HepG2 (cell line): Measurements from ENCODE around the gene KISS1R. TPM values are rescaled to one million over a fixed set of nuclear protein-coding genes. Genes with fewer than 3 reads are reported as not detected.
A peak's percentile ranks its signal among the peaks of the same experiment; 100 is the strongest.

Source experiments
- ATF1 ChIP-seq: IDR thresholded peaks from 2 replicates; pipeline ENCODE4 v1.6.1; 2016; ENCODE audit warnings: mild to moderate bottlenecking, control low read depth
- EEA1 ChIP-seq: sonication (generic); formaldehyde crosslinking; IDR thresholded peaks from 2 replicates; pipeline ENCODE4 v1.5.1; 2020; ENCODE audit warnings: mild to moderate bottlenecking, missing genetic modification reagents, borderline replicate concordance
- GATAD2A ChIP-seq: IDR thresholded peaks from 2 replicates; pipeline ENCODE4 v1.6.1; 2016
- HOXA3 ChIP-seq: sonication (generic); formaldehyde crosslinking; IDR thresholded peaks from 2 replicates; pipeline ENCODE4 v1.5.0; 2020; ENCODE audit warnings: missing genetic modification reagents
- IRF1 ChIP-seq: sonication (generic); formaldehyde crosslinking; IDR thresholded peaks from 2 replicates; pipeline ENCODE4 v1.4.0; 2020; ENCODE audit warnings: low read depth, mild to moderate bottlenecking, missing genetic modification reagents
- KAT2B ChIP-seq: fragments of 150-350 bp; IDR thresholded peaks from 2 replicates; pipeline ENCODE4 v1.6.1; 2014; ENCODE audit warnings: low read depth, low read length, borderline replicate concordance
- NCOA5 ChIP-seq: sonication (generic); formaldehyde crosslinking; IDR thresholded peaks from 2 replicates; pipeline ENCODE4 v1.4.0; 2020; ENCODE audit warnings: missing genetic modification reagents
- NFYB ChIP-seq: sonication (generic); formaldehyde crosslinking; IDR thresholded peaks from 2 replicates; pipeline ENCODE4 v1.4.0; 2020; ENCODE audit warnings: missing genetic modification reagents
- PRPF4 ChIP-seq: fragments of 200-400 bp; formaldehyde crosslinking; IDR thresholded peaks from 2 replicates; pipeline ENCODE4 v1.6.1; 2016; ENCODE audit warnings: low read length, low read depth; ENCODE audit not compliant: poor library complexity, severe bottlenecking
- SPEN ChIP-seq: sonication (generic); formaldehyde crosslinking; IDR thresholded peaks from 2 replicates; pipeline ENCODE4 v1.5.1; 2020; ENCODE audit warnings: low read depth, mild to moderate bottlenecking, missing genetic modification reagents
- ZBTB38 ChIP-seq: sonication (generic); formaldehyde crosslinking; IDR thresholded peaks from 2 replicates; pipeline ENCODE4 v1.5.1; 2020; ENCODE audit warnings: mild to moderate bottlenecking, missing genetic modification reagents
- ZHX1 ChIP-seq: sonication (generic); formaldehyde crosslinking; IDR thresholded peaks from 2 replicates; pipeline ENCODE4 v1.8.1; 2022; ENCODE audit warnings: low read depth, mild to moderate bottlenecking, missing genetic modification reagents
- ZMYM3 ChIP-seq: sonication (generic); formaldehyde crosslinking; IDR thresholded peaks from 2 replicates; pipeline ENCODE4 v1.5.1; 2020; ENCODE audit warnings: mild to moderate bottlenecking, missing genetic modification reagents
- ZNF121 ChIP-seq: sonication (generic); formaldehyde crosslinking; IDR thresholded peaks from 2 replicates; pipeline ENCODE4 v1.5.0; 2020; ENCODE audit warnings: mild to moderate bottlenecking, missing genetic modification reagents
- ZNF180 ChIP-seq: sonication (generic); formaldehyde crosslinking; IDR thresholded peaks from 2 replicates; pipeline ENCODE4 v1.4.0; 2020; ENCODE audit warnings: low read depth, missing genetic modification reagents, borderline replicate concordance
- ZNF576 ChIP-seq: sonication (generic); formaldehyde crosslinking; IDR thresholded peaks from 2 replicates; pipeline ENCODE4 v1.4.0; 2020; ENCODE audit warnings: mild to moderate bottlenecking, missing genetic modification reagents
- ZNF75D ChIP-seq: sonication (generic); formaldehyde crosslinking; IDR thresholded peaks from 2 replicates; pipeline ENCODE4 v1.8.1; 2023; ENCODE audit warnings: missing genetic modification reagents, mild to moderate bottlenecking, borderline replicate concordance
- ZNF790 ChIP-seq: sonication (generic); formaldehyde crosslinking; IDR thresholded peaks from 2 replicates; pipeline ENCODE4 v1.8.0; 2022; ENCODE audit warnings: missing genetic modification reagents, mild to moderate bottlenecking, borderline replicate concordance
- ZSCAN12 ChIP-seq: sonication (generic); formaldehyde crosslinking; IDR thresholded peaks from 2 replicates; pipeline ENCODE4 v1.9.0; 2021; ENCODE audit warnings: mild to moderate bottlenecking, missing genetic modification reagents
- polyA plus RNA-seq, 8 experiments: library from polyadenylated mRNA; depleted of rRNA in 3 of 8; stranded (reverse) in 7 of 8; unstranded in 1 of 8; fragments of >200 nt; fragmentation: Illumina TruSeq in 4 of 8; extraction: Trizol in 4 of 8; gene quantifications; 2 replicates each; pipeline versions ENCODE4 v1.2.1 to v1.2.3, GENCODE V29; 2011 to 2016; ENCODE audit warnings: low read depth in 4 of 8, missing spikeins in 1 of 8, mixed read lengths in 1 of 8; ENCODE audit not compliant: insufficient read depth in 1 of 8
- total RNA-seq, 5 experiments: library from RNA; depleted of rRNA; stranded (reverse); fragments of >200 nt; fragmentation: Illumina TruSeq; extraction: Trizol; gene quantifications; 2 replicates each; pipeline ENCODE4 v1.2.3, GENCODE V29; 2016; ENCODE audit warnings: low read depth in 1 of 5
- TF ChIP-seq, protein P1 (sequence below): sonication (generic); IDR thresholded peaks from 2 replicates; pipeline ENCODE4 v1.6.1; 2016; ENCODE audit warnings: low read depth, borderline replicate concordance
- TF ChIP-seq, protein P2 (sequence below): sonication (generic); formaldehyde crosslinking; IDR thresholded peaks from 2 replicates; pipeline ENCODE4 v1.5.0; 2020; ENCODE audit warnings: mild to moderate bottlenecking, missing genetic modification reagents

The KISS1R gene
- total and polyA plus RNA-seq, 2 of the 13 experiments (the other 11 are each of a cell fraction or from before 2014, with no cell fraction given): 1.1 to 10.2 TPM

GRCh38 chr19:958967-959855 is 42.1 kb downstream of the KISS1R start (continued):
- no peak for TF ChIP-seq NCOA5
- TF ChIP-seq NFYB (CRISPR knock-in tag): no peak
- no peak for TF ChIP-seq ZNF180
- TF ChIP-seq ZNF576 (CRISPR knock-in tag): no peak
- peak; percentile 96 for TF ChIP-seq ZBTB38 (CRISPR knock-in tag)
- TF ChIP-seq ATF1: no peak
- TF ChIP-seq, protein P1, sequence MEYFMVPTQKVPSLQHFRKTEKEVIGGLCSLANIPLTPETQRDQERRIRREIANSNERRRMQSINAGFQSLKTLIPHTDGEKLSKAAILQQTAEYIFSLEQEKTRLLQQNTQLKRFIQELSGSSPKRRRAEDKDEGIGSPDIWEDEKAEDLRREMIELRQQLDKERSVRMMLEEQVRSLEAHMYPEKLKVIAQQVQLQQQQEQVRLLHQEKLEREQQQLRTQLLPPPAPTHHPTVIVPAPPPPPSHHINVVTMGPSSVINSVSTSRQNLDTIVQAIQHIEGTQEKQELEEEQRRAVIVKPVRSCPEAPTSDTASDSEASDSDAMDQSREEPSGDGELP: no peak
- no peak for TF ChIP-seq IRF1 (CRISPR knock-in tag)
- peak; percentile 76 for TF ChIP-seq GATAD2A (CRISPR knock-in tag)
- 0 out of 2 replicates have a peak, but pooled peaks have one; percentile 37 for TF ChIP-seq ZNF790 (CRISPR knock-in tag)
- no peak for TF ChIP-seq PRPF4
- TF ChIP-seq HOXA3: peak; percentile 45; the same call in 1 of the 2 replicates
- TF ChIP-seq KAT2B: no peak
- 0 out of 2 replicates have a peak, but pooled peaks have one; percentile 30 for TF ChIP-seq ZHX1 (CRISPR knock-in tag)
- TF ChIP-seq EEA1 (CRISPR knock-in tag): no peak
- no peak for TF ChIP-seq ZSCAN12
- TF ChIP-seq, protein P2, sequence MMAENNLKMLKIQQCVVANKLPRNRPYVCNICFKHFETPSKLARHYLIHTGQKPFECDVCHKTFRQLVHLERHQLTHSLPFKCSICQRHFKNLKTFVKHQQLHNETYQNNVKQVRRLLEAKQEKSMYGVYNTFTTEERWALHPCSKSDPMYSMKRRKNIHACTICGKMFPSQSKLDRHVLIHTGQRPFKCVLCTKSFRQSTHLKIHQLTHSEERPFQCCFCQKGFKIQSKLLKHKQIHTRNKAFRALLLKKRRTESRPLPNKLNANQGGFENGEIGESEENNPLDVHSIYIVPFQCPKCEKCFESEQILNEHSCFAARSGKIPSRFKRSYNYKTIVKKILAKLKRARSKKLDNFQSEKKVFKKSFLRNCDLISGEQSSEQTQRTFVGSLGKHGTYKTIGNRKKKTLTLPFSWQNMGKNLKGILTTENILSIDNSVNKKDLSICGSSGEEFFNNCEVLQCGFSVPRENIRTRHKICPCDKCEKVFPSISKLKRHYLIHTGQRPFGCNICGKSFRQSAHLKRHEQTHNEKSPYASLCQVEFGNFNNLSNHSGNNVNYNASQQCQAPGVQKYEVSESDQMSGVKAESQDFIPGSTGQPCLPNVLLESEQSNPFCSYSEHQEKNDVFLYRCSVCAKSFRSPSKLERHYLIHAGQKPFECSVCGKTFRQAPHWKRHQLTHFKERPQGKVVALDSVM (CRISPR knock-in tag): peak; percentile 94
- TF ChIP-seq SPEN (CRISPR knock-in tag): no peak
- TF ChIP-seq ZNF121: peak; percentile 95
- TF ChIP-seq ZMYM3 (CRISPR knock-in tag): peak; percentile 23; the same call in 1 of the 2 replicates
- TF ChIP-seq ZNF75D (CRISPR knock-in tag): no peak
